GM12873 (cell line): ENCODE measurements around the gene MBD3.

Experiments used
- TF ChIP-seq, protein P1 (sequence below): IDR thresholded peaks from 2 replicates; pipeline ENCODE4 v1.5.1; 2012; ENCODE audit warnings: low read depth, mild to moderate bottlenecking, moderate library complexity, low read length, control low read depth; ENCODE audit not compliant: insufficient read depth; ENCODE audit errors: missing control alignments

The MBD3 gene

GRCh38 chr19:1572795-1573194 lies 19.9 kb downstream of the MBD3 start:
- TF ChIP-seq, protein P1, sequence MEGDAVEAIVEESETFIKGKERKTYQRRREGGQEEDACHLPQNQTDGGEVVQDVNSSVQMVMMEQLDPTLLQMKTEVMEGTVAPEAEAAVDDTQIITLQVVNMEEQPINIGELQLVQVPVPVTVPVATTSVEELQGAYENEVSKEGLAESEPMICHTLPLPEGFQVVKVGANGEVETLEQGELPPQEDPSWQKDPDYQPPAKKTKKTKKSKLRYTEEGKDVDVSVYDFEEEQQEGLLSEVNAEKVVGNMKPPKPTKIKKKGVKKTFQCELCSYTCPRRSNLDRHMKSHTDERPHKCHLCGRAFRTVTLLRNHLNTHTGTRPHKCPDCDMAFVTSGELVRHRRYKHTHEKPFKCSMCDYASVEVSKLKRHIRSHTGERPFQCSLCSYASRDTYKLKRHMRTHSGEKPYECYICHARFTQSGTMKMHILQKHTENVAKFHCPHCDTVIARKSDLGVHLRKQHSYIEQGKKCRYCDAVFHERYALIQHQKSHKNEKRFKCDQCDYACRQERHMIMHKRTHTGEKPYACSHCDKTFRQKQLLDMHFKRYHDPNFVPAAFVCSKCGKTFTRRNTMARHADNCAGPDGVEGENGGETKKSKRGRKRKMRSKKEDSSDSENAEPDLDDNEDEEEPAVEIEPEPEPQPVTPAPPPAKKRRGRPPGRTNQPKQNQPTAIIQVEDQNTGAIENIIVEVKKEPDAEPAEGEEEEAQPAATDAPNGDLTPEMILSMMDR = no peak

- TF ChIP-seq, protein P1 = no peak
Observed at GRCh38 chr19:1571358-1571757, 21.3 kb downstream of the MBD3 start.

DNA sequence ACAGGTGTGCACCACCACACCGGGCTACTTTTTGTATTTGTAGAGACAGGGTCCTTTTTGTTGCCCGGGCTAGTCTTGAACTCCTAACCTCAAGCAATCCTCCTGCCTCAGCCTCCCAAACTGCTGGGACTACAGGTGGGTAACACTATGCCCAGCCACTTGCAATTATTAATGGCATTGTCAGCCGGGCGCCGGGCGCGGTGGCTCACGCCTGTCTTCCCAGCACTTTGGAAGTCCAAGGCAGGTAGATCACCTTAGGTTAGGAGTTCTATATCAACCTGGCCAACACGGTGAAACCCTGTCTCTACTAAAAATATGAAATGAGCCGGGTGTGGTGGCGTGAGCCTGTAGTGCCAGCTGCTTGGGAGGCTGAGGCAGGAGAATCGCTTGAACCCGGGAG lies 21.8 kb downstream of the MBD3 start:
- TF ChIP-seq, protein P1 = no peak

GRCh38 chr19:1569997-1570396 lies 22.7 kb downstream of the MBD3 start:
- TF ChIP-seq, protein P1 = no peak

DNA sequence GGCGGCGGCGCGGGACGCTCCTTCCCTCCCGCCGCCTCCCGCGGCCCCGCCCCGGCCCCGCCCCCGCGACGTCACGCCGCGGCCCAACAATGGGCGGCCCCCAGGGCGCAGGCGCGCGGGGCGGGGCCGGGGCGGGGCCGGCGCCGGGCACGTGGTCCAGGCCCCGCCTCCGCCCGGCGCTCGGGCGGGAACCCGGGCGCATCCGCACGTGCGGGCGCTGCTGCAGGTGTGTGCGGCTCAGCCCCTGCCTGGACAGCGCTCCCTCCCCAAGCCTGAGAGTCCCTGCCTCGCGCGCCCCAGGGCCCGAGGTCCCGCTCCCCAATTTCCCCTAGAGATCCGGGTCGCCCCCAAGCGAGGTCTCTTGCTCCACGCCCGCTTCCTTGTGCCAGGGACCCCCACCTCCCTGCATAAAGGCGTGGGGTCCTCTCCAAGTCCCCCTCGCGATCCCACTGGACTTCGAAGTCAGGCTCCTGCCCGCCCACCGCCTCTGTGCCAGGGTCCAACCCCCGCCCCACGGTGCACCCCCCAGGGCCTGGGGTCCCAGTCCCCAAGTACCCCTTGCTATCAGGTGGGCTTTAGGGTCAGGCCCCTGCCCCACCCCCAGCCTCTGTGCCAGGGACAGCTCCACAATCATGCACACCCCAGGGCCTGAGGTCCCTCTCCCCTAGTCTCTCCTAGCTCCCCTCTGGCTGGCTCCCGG lies 24.2 kb downstream of the MBD3 start, which contains the start of gene MEX3D:
Gene MEX3D (minus strand): TSS at position 6 of the 700 bp plus-strand sequence. CDS start 267 bp downstream, outside the sequence.
- TF ChIP-seq, protein P1 = no peak

- TF ChIP-seq, protein P1 = no peak
Observed at GRCh38 chr19:1567848-1568227, 24.8 kb downstream of the MBD3 start.

DNA sequence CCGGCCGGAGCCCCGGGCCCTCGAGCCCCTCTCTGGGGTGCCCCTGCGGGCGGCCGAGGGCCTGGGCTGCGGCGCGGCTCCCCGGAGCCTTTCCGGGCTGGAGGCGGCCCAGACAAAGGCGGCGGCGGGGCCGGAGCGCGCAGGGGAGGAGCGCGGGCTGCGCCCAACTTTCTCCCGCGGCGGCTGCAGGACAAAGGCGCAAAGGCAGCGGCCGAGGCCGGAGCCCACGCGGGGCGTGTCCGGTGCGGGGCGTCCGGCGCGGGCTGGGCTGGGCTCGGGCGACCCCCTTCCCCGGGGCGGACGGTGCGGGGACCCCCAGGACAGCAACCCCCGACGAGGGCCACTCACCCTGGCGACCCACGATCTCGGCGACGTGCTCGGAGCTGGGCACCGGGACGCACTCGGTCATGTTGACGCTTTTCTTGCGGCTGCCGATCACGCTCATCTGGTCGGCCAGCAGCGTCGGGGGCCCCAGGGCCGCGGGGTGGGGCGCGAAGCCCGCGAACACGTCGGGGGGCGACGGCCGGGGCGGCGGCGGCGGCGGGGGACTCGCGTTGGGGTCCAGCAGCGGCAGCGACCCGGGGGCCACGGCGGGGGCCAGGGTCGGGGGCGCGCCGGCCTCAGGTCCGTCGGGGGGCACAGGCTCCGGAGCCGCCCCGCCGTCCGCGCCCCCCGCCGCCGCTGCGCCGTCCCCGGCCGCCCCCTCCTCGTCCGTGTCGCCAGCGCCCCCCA lies 25.4 kb downstream of the MBD3 start:
- TF ChIP-seq, protein P1 = no peak
